GM21526 (cell line): ENCODE data around the gene GLI1.
"Not testable (repeated sequence)": the region's sequence is repeated elsewhere in the genome, so short reads cannot be mapped to it uniquely, and the experiment has no call there.

Experiments
- ATAC-seq: cut with Tn5 transposase; IDR thresholded peaks from one replicate; pipeline ENCODE4 v1.9.1; 2021; ENCODE audit warnings: moderate library complexity; ENCODE audit not compliant: unreplicated experiment, low FRiP score

GLI1 gene

GRCh38 chr12:57516617-57517153 is 57.1 kb downstream of the GLI1 start:
- no peak for ATAC-seq

GRCh38 chr12:57517187-57517586 is 57.6 kb downstream of the GLI1 start:
- ATAC-seq = no peak

- ATAC-seq = not testable (repeated sequence)
Observed at GRCh38 chr12:57517718-57518117, 58.1 kb downstream of the GLI1 start.

GRCh38 chr12:57518176-57518919 is 58.8 kb downstream of the GLI1 start:
- ATAC-seq = no peak

- no peak for ATAC-seq
Observed at GRCh38 chr12:57518920-57519795, 59.6 kb downstream of the GLI1 start.

GRCh38 chr12:57519796-57520052 is 60.1 kb downstream of the GLI1 start:
- ATAC-seq = peak; percentile 4

GRCh38 chr12:57520053-57520818 is 60.7 kb downstream of the GLI1 start, which contains the start of gene DDIT3:
DDIT3 (minus strand) TSS chr12:57520514; CDS start chr12:57517406, 3,108 bp downstream.
- ATAC-seq = peak; percentile 64

- ATAC-seq = no peak
Observed at GRCh38 chr12:57521525-57522010, 62.0 kb downstream of the GLI1 start.
